T-helper 2 cell treated with Interferon-gamma antibody and Interleukin-4, amounts not matched to agents 100 ng/mL and 5 ng/mL, for 36 hours (primary cell): ENCODE measurements around the gene TMEM145. TPM values are rescaled to one million over a fixed set of nuclear protein-coding genes. Genes with fewer than 3 reads are reported as not detected.

Experiments used
- intact Hi-C: fragments of 100-400 bp; cut with micrococcal nuclease; formaldehyde crosslinking; loops from one replicate; pipeline ENCODE4 v1.15.1; 2023
- total RNA-seq: library from RNA; stranded (reverse); gene quantifications from 2 replicates; pipeline ENCODE4 v1.2.3, GENCODE V29; 2022

TMEM145 gene
- total RNA-seq, 1 donor from 2014 or later, result 0.77 TPM

GRCh38 chr19:42356686-42357085 lies 43.6 kb downstream of the TMEM145 start:
- intact Hi-C loops, result no loop called here

DNA sequence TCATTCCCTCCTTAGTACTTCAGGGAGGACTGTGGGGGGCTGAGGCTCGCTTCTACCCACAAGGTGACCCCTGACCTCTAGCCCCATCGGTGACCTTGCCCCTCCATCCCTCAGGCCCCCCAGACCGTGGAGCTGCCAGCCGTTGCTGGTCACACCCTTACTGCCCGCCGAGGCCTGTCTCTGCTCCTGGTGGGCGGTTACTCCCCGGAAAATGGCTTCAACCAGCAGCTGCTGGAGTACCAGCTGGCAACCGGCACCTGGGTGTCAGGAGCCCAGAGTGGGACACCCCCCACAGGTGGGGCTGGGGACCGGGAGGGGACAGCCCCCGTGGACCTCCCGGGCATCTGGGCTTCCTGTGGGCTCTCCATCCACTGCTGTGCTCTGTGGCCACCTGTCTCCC lies 44.2 kb downstream of the TMEM145 start:
- intact Hi-C loops, result no loop called here

DNA sequence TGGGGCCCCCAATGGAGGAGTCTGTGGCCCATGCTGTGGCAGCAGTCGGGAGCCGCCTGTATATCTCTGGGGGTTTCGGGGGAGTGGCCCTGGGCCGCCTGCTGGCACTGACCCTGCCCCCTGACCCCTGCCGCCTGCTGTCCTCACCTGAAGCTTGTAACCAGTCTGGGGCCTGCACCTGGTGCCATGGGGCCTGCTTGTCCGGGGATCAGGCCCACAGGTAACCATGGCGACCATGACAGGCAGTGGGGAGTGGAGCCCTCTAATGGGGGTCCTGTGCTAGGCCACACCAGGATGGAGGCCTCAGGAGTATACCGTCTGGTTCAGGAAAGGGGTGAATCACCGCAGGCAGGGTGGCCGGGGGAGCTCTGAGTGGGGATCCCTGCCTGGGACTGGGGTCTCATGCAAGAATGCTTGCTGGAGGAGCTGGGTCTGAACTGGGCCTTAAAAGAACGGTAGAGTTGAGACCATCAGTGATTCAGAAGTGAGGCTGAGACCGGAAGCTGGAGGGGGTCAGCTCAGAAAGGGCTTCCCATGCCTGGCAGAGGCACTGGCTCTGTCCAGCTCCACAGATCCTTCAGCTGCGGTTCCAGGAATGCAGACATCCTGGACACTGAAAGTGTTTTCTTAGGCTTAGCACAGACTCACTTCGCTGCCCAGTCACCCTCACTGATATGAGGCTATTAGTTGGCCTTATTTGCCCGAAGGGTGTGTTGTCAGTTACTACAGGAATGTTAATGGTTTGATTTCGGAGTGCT lies 47.9 kb downstream of the TMEM145 start:
- intact Hi-C loops, result no loop called here

- intact Hi-C loops, result no loop called here
These were observed 48.4 kb downstream of the TMEM145 start for GRCh38 chr19:42361545-42361910.

- intact Hi-C loops, result no loop called here
These were observed 49.2 kb downstream of the TMEM145 start for GRCh38 chr19:42362342-42362741.

- intact Hi-C loops, result no loop called here
These were observed 49.9 kb downstream of the TMEM145 start for GRCh38 chr19:42362891-42363440.

- intact Hi-C loops, result no loop called here
These were observed 50.7 kb downstream of the TMEM145 start for GRCh38 chr19:42363614-42364346.

DNA sequence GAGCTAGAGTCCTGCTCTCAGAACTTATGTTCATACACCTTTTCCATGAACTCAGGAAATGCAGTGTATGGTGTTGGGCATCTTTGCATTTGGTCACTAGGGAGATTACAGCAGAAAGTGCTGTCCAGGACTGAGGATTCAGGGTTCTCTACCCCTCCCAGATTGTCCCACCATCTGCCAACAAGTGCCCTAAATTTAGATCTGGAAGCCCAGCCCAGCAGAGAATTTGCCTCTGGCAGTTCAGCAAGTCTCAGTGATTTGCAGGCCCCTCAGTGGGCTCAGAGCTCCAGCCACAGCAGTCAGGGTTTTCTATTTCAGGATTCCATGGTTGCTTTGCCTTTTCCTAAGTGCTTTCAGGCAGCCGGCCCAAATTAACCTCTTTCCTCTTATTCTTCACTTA lies 53.6 kb downstream of the TMEM145 start:
- intact Hi-C loops, result no loop called here

- intact Hi-C loops, result no loop called here
These were observed 54.8 kb downstream of the TMEM145 start for GRCh38 chr19:42367929-42368328.

GRCh38 chr19:42368360-42368759 lies 55.3 kb downstream of the TMEM145 start:
- intact Hi-C loops, result no loop called here

DNA sequence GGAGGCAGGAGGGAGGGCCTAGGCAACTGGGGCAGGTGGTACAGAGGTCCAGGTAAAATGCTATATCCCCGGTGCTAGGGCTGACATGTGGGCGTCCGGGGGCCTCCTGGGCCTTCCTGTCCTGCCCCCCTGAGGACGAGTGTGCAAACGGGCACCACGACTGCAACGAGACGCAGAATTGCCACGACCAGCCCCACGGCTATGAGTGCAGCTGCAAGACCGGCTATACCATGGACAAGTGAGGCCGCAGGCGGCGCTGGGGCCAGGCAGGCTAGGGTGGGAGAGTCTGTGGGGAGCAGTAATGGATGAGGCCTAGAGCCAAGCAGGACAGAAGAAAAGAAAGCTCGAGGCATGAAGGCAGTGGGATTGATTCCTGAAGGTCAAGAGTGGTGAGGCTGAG lies 55.7 kb downstream of the TMEM145 start:
- intact Hi-C loops, result no loop called here

DNA sequence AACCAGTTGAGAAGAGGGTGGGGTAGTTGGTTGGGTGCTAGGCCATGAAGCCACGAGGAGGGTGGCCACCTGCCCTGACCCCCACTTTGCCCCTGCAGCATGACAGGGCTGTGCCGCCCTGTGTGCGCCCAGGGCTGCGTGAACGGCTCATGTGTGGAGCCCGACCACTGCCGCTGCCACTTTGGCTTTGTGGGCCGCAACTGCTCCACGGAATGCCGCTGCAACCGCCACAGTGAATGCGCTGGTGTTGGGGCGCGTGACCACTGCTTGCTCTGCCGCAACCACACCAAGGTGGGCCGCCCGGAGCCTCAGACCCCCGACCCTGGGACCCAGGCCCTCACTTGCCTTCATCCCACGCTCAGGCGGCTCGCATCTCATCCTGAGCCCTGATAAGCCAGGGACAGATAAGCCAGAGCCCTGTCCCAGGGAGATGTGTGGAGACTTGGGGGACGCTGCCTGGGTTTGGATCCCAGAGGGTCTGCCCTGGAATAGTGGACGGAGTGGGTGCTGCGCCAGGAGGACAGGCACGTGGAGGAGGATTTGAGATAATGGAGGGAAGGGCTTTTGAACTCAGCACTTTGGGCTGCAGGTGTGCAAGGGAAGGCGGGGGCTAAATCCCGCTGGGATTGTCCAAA lies 56.4 kb downstream of the TMEM145 start:
- intact Hi-C loops, result no loop called here

DNA sequence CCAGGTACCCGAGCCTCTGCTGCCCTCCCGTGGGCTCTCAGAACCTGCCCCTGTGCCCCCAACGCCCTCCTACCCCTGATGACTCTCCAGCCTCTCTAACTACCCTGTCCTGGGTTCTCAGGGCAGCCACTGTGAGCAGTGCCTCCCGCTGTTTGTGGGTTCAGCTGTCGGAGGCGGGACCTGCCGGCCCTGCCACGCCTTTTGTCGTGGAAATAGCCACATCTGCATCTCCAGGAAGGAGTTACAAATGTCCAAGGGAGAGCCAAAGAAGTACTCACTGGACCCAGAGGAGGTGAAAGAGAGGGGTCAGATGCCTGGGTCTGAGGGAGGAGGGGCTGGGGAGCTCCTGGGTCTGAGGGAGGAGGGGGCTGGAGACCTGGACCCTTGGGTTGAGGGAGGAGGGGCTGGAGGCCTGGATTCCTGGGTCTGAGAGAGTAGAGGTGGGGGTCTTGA lies 57.0 kb downstream of the TMEM145 start:
- intact Hi-C loops, result no loop called here

DNA sequence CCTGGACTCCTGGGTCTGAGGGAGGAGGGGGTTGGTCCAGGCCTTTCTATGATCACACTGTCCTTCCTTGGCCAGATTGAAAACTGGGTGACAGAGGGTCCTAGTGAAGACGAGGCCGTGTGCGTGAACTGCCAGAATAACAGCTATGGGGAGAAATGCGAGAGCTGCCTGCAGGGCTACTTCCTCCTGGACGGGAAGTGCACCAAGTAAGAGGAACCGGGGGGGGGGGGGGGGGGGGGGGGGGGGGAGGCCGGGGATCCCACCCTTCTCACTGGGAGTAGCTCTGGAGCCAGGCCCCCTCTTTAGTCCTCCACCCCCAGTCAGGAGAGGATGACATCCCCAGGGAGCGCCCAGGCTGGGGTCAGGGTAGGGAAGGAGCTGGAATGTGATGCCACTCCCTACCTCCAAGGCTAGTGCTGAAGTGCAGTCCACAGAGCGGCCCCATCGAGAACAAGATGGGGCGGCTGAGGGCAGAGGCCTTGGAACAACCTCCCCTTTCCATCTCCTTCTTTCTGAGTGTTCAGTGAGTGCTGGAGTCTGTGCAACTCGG lies 57.6 kb downstream of the TMEM145 start:
- intact Hi-C loops, result no loop called here

Other genes with a start within 250 kb of the TMEM145 start
- 2.0 and 2.9 TPM in 2 replicates for gene GRIK5, start 243.1 kb upstream of the TMEM145 start, total RNA-seq
- gene ZNF574, start 237.1 kb upstream of the TMEM145 start, total RNA-seq, result 14.2 and 14.6 TPM in 2 replicates
- 25.6 and 28.1 TPM in 2 replicates for gene POU2F2, start 180.9 kb upstream of the TMEM145 start, total RNA-seq
- gene DEDD2, start 95.6 kb upstream of the TMEM145 start, total RNA-seq, result 40.3 and 40.4 TPM in 2 replicates
- gene ZNF526, start 93.0 kb upstream of the TMEM145 start, total RNA-seq, result 18.4 and 20.0 TPM in 2 replicates
- gene GSK3A, start 70.7 kb upstream of the TMEM145 start, total RNA-seq, result 49.1 and 49.4 TPM in 2 replicates
- 36.2 and 41.4 TPM in 2 replicates for gene ERF, start 58.2 kb upstream of the TMEM145 start, total RNA-seq
- 70.0 and 71.8 TPM in 2 replicates for gene CIC, start 44.1 kb upstream of the TMEM145 start, total RNA-seq
- gene PRR19, start 11.2 kb upstream of the TMEM145 start, total RNA-seq, result 0.64 TPM in 2 replicates
- 40.5 and 45.8 TPM in 2 replicates for gene PAFAH1B3, start 10.7 kb upstream of the TMEM145 start, total RNA-seq
- gene MEGF8, start 12.3 kb downstream of the TMEM145 start, total RNA-seq, result 4.2 and 5.0 TPM in 2 replicates
- 0.34 TPM in 1 of 2 replicates, not detected in the other for gene CNFN, start 77.0 kb downstream of the TMEM145 start, total RNA-seq
- gene LIPE, start 114.1 kb downstream of the TMEM145 start, total RNA-seq, result 29.1 and 30.5 TPM in 2 replicates
- not detected in 2 replicates for gene CXCL17, start 129.6 kb downstream of the TMEM145 start, total RNA-seq
- gene CEACAM1, start 215.2 kb downstream of the TMEM145 start, total RNA-seq, result 26.9 and 27.6 TPM in 2 replicates